WTC11 (cell line): ENCODE results near the gene TIMD4. TPM values are rescaled to one million over a fixed set of nuclear protein-coding genes. Genes with fewer than 3 reads are reported as not detected.
A peak's percentile ranks its signal among the peaks of the same experiment; 100 is the strongest.

Source experiments
- ATAC-seq: fragments of 200-7000 bp; cut with Tn5 transposase; 2 replicates; pipeline ENCODE4 v1.10.0; 2021; ENCODE audit warnings: mild to moderate bottlenecking, moderate library complexity
- CTCF ChIA-PET: fragments of 300-600 bp; sonication (Branson Sonifier 250); formaldehyde crosslinking; loops from one replicate; lab custom pipeline; 2021; ENCODE audit warnings: antibody characterized with exemption; lab: Charles Lee
- POLR2A ChIA-PET: fragments of 350-600 bp; sonication (Branson Sonifier 250); formaldehyde crosslinking; loops from one replicate; lab custom pipeline; 2021; ENCODE audit warnings: antibody characterized with exemption; lab: Charles Lee
- DNase-seq: peaks from one replicate; pipeline ENCODE4 v3.0.0; 2021; ENCODE audit warnings: low spot score
- H3K27ac Mint-ChIP-seq: 2 replicates; pipeline ENCODE4 v1.8.0; 2021; ENCODE audit warnings: mixed read lengths
- H3K27me3 Mint-ChIP-seq: 2 replicates; pipeline ENCODE4 v1.8.0; 2021; ENCODE audit warnings: low read depth, mild to moderate bottlenecking, moderate library complexity, mixed read lengths
- H3K36me3 Mint-ChIP-seq: 2 replicates; pipeline ENCODE4 v1.8.0; 2021; ENCODE audit warnings: mixed read lengths
- H3K4me1 Mint-ChIP-seq: 2 replicates; pipeline ENCODE4 v1.8.0; 2022; ENCODE audit warnings: mixed read lengths
- H3K4me3 Mint-ChIP-seq: 2 replicates; pipeline ENCODE4 v1.8.0; 2021; ENCODE audit warnings: mild to moderate bottlenecking, moderate library complexity, mixed read lengths
- H3K9me3 Mint-ChIP-seq: 2 replicates; pipeline ENCODE4 v1.8.0; 2021; ENCODE audit warnings: mixed read lengths
- ATF3 ChIP-seq: sonication (generic); formaldehyde crosslinking; conservative IDR thresholded peaks from 2 replicates; pipeline ENCODE4 v1.8.1; 2022; ENCODE audit warnings: mild to moderate bottlenecking, missing genetic modification reagents
- ATF6 ChIP-seq: sonication (generic); formaldehyde crosslinking; IDR thresholded peaks from 2 replicates; pipeline ENCODE4 v1.8.1; 2023; ENCODE audit warnings: mild to moderate bottlenecking, missing genetic modification reagents
- CBFB ChIP-seq: sonication (generic); formaldehyde crosslinking; IDR thresholded peaks from 2 replicates; pipeline ENCODE4 v1.8.1; 2022; ENCODE audit warnings: mild to moderate bottlenecking, low read depth, missing genetic modification reagents
- CREB1 ChIP-seq: sonication (generic); formaldehyde crosslinking; IDR thresholded peaks from 2 replicates; pipeline ENCODE4 v1.8.0; 2023; ENCODE audit warnings: mild to moderate bottlenecking, missing genetic modification reagents
- CTCF ChIP-seq: fragments of 200-600 bp; IDR thresholded peaks from 2 replicates; pipeline ENCODE4 v1.8.0; 2022; ENCODE audit warnings: antibody characterized with exemption
- ESRRA ChIP-seq: sonication (generic); formaldehyde crosslinking; IDR thresholded peaks from 2 replicates; pipeline ENCODE4 v1.8.1; 2022; ENCODE audit warnings: mild to moderate bottlenecking, missing genetic modification reagents, borderline replicate concordance
- GTF2I ChIP-seq: fragments of 250-450 bp; sonication (Bioruptor Pico); conservative IDR thresholded peaks from 2 replicates; pipeline ENCODE4 v1.4.0; 2021; ENCODE audit warnings: mild to moderate bottlenecking
- HMGA2 ChIP-seq: fragments of 250-450 bp; sonication (Bioruptor Pico); IDR thresholded peaks from 2 replicates; pipeline ENCODE4 v1.4.0; 2021; ENCODE audit warnings: mild to moderate bottlenecking, moderate library complexity
- MLX ChIP-seq: sonication (generic); formaldehyde crosslinking; IDR thresholded peaks from 2 replicates; pipeline ENCODE4 v1.8.1; 2023; ENCODE audit warnings: mild to moderate bottlenecking, missing genetic modification reagents, moderate library complexity
- NR3C1 ChIP-seq: sonication (generic); formaldehyde crosslinking; conservative IDR thresholded peaks from 2 replicates; pipeline ENCODE4 v1.8.1; 2023; ENCODE audit warnings: low read depth, mild to moderate bottlenecking, missing genetic modification reagents
- PRDM15 ChIP-seq: sonication (generic); formaldehyde crosslinking; IDR thresholded peaks from 2 replicates; pipeline ENCODE4 v1.8.0; 2022; ENCODE audit warnings: missing genetic modification reagents
- USF2 ChIP-seq: sonication (generic); formaldehyde crosslinking; IDR thresholded peaks from 2 replicates; pipeline ENCODE4 v1.8.1; 2023; ENCODE audit warnings: mild to moderate bottlenecking, missing genetic modification reagents, moderate library complexity
- ZBTB21 ChIP-seq: sonication (generic); formaldehyde crosslinking; IDR thresholded peaks from 2 replicates; pipeline ENCODE4 v1.8.1; 2023; ENCODE audit warnings: mild to moderate bottlenecking, missing genetic modification reagents, borderline replicate concordance
- ZNF121 ChIP-seq: sonication (generic); formaldehyde crosslinking; IDR thresholded peaks from 2 replicates; pipeline ENCODE4 v1.8.0; 2023; ENCODE audit warnings: missing genetic modification reagents
- ZNF317 ChIP-seq: sonication (generic); formaldehyde crosslinking; IDR thresholded peaks from 2 replicates; pipeline ENCODE4 v1.8.1; 2023; ENCODE audit warnings: low read depth, mild to moderate bottlenecking, moderate library complexity, missing genetic modification reagents, borderline replicate concordance
- total RNA-seq: library from RNA; stranded (reverse); gene quantifications from 3 replicates; pipeline ENCODE4 v1.2.3, GENCODE V29; 2021

Gene TIMD4
- total RNA-seq, 1 experiment from 2014 or later = 0.13 TPM

- no peak for TF ChIP-seq ATF6 (CRISPR knock-in tag)
- no peak for TF ChIP-seq ESRRA (CRISPR knock-in tag)
- no peak for TF ChIP-seq NR3C1 (CRISPR knock-in tag)
- no peak for TF ChIP-seq CREB1
- no peak for TF ChIP-seq ZNF317
Observed at GRCh38 chr5:156936972-156937371, 26.1 kb downstream of the TIMD4 start (continued).

- Mint-ChIP-seq H3K9me3 (peaks cover 25% of the 10 kb centered on the region), H3K4me3 (no peak overlapping the region), H3K4me1 (peaks cover 14% of the 10 kb centered on the region; the same call in 1 of the 2 replicates), H3K36me3 (peaks cover 22% of the 10 kb centered on the region), H3K27me3 (peaks cover 4% of the 10 kb centered on the region), H3K27ac (no peak overlapping the region)
- TF ChIP-seq ZBTB21 = no peak
- TF ChIP-seq HMGA2 = no peak
- TF ChIP-seq CBFB (CRISPR knock-in tag) = no peak
- 0 out of 2 replicates have a peak, but pooled peaks have one; percentile 20 for TF ChIP-seq GTF2I (CRISPR knock-in tag)
- TF ChIP-seq ZNF121 (CRISPR knock-in tag) = no peak
- no peak for TF ChIP-seq ATF3 (CRISPR knock-in tag)
- TF ChIP-seq USF2 (CRISPR knock-in tag) = no peak
- no peak for TF ChIP-seq MLX (CRISPR knock-in tag)
- no peak for TF ChIP-seq PRDM15 (CRISPR knock-in tag)
- TF ChIP-seq CTCF = peak; percentile 37; the same call in 1 of the 2 replicates
- ATAC-seq (no peak), DNase-seq (peak; percentile 50)
- CTCF ChIA-PET = interaction anchor here (1.2 kb wide), 1 partner anchor 104 kb away, joined by 4 read pairs; no protein-coding TSS in a partner anchor
- POLR2A ChIA-PET = no interaction called here
Observed at GRCh38 chr5:156934450-156935211, 28.4 kb downstream of the TIMD4 start.
